Left ventricle myocardium superior (tissue), 1 donor: ENCODE measurements around the gene DNAJC18. TPM values are rescaled to one million over a fixed set of nuclear protein-coding genes. Genes with fewer than 3 reads are reported as not detected.

Experiments used
- total RNA-seq: library from RNA; stranded (reverse); fragmentation: NEBNext Ultra II Directional; extraction: Animal tissue kit (Norgen Biotek cat#: 25700); gene quantifications from one replicate; pipeline ENCODE4 v1.2.1, GENCODE V29; 2021
- donor health status: DM: no; HTN: yes; CAD: no; lungs with severe emphysema.

Gene DNAJC18
- total RNA-seq, 1 donor from 2014 or later, result 10.5 TPM

Other genes starting within 250 kb of the DNAJC18 start
- gene SIL1, start 241.2 kb downstream of the DNAJC18 start, total RNA-seq, result 46.0 TPM
- 121 TPM for gene MATR3, start 145.8 kb downstream of the DNAJC18 start, total RNA-seq
- 136 TPM for gene PAIP2, start 97.7 kb downstream of the DNAJC18 start, total RNA-seq
- not detected for gene SLC23A1, start 56.2 kb downstream of the DNAJC18 start, total RNA-seq
- gene MZB1, start 49.6 kb downstream of the DNAJC18 start, total RNA-seq, result 1.6 TPM
- 56.5 TPM for gene PROB1, start 44.4 kb downstream of the DNAJC18 start, total RNA-seq
- 17.3 TPM for gene SPATA24, start 35.4 kb downstream of the DNAJC18 start, total RNA-seq
- gene ECSCR, start 23.2 kb upstream of the DNAJC18 start, total RNA-seq, result 20.6 TPM
- gene SMIM33, start 31.5 kb upstream of the DNAJC18 start, total RNA-seq, result not detected
- 46.3 TPM for gene STING1, start 43.2 kb upstream of the DNAJC18 start, total RNA-seq
- 118 TPM for gene UBE2D2, start 121.8 kb upstream of the DNAJC18 start, total RNA-seq
- gene CXXC5, start 208.8 kb upstream of the DNAJC18 start, total RNA-seq, result 75.7 TPM